Body of pancreas (tissue), 4 donors: ENCODE data around the gene SLC25A19. TPM values are rescaled to one million over a fixed set of nuclear protein-coding genes. Genes with fewer than 3 reads are reported as not detected.
"Not testable (repeated sequence)": the region's sequence is repeated elsewhere in the genome, so short reads cannot be mapped to it uniquely, and the experiment has no call there.

Source experiments
- ATAC-seq: fragments of 150-250 bp; one replicate; pipeline ENCODE4 v1.9.1; 2016
- DNase-seq, 4 donors: peaks; one replicate each; pipeline ENCODE4 v3.0.0-alpha.2; 2019
- H3K27ac ChIP-seq, 4 donors: fragments of 200-600 bp; sonication (generic); 1 replicate in 3 of 4; 2 replicates in 1 of 4; pipeline versions ENCODE4 v1.5.1 to v1.6.1; 2016 to 2019; ENCODE audit warnings: mild to moderate bottlenecking in 1 of 4, mixed read lengths in 1 of 4, moderate library complexity in 1 of 4
- H3K27me3 ChIP-seq, 2 donors: fragments of 200-600 bp; sonication (generic); one replicate each; pipeline ENCODE4 v1.6.0; 2016; ENCODE audit warnings: mild to moderate bottlenecking in 1 of 2
- H3K36me3 ChIP-seq, 2 donors: fragments of 200-600 bp; sonication (generic); replicated peaks in 1 of 2; 2 replicates each; pipeline ENCODE4 v1.5.1; 2016; ENCODE audit warnings: low read depth in 2 of 2; ENCODE audit not compliant: insufficient read depth in 1 of 2
- H3K4me1 ChIP-seq: fragments of 200-600 bp; sonication (generic); one replicate; pipeline ENCODE4 v1.6.0; 2016
- H3K4me3 ChIP-seq, 2 donors: fragments of 200-600 bp; sonication (generic); 1 replicate in 1 of 2; 2 replicates in 1 of 2; pipeline ENCODE4 v1.5.1; 2016 to 2019
- H3K9me3 ChIP-seq, 3 donors: fragments of 200-600 bp; sonication (generic); 1 replicate in 2 of 3; 2 replicates in 1 of 3; pipeline ENCODE4 v1.5.1; 2016
- POLR2A ChIP-seq, 3 donors: fragments of 450-650 bp; IDR thresholded peaks; one replicate each; pipeline ENCODE4 v1.6.1; 2016; ENCODE audit warnings: antibody characterized with exemption in 3 of 3, mild to moderate bottlenecking in 2 of 3
- WGBS, 2 donors: methylation state at CpG; one replicate each; pipeline ENCODE4 v1.1.5; 2017; 5-methylcytosine and 5-hydroxymethylcytosine counted together
- intact Hi-C: fragments of 100-400 bp; cut with DNase I; formaldehyde crosslinking; loops from one replicate; pipeline ENCODE4 v1.15.1; 2023
- total RNA-seq, 2 donors: library from RNA; depleted of rRNA; stranded (reverse); fragments of >200 nt; gene quantifications; one replicate each; pipeline ENCODE4 v1.1.0, GENCODE V29; 2016
- TF ChIP-seq, protein P1 (sequence below), 7 experiments: fragments of 450-650 bp in 4 of 7; fragments of 200-600 bp in 3 of 7; sonication (generic) in 3 of 7; IDR thresholded peaks; one replicate each; pipeline ENCODE4 v1.5.1; 2016 to 2019; ENCODE audit warnings: antibody characterized with exemption in 7 of 7

Gene SLC25A19
- total RNA-seq, 2 donors from 2014 or later, result 7.6 to 8.3 TPM

DNA sequence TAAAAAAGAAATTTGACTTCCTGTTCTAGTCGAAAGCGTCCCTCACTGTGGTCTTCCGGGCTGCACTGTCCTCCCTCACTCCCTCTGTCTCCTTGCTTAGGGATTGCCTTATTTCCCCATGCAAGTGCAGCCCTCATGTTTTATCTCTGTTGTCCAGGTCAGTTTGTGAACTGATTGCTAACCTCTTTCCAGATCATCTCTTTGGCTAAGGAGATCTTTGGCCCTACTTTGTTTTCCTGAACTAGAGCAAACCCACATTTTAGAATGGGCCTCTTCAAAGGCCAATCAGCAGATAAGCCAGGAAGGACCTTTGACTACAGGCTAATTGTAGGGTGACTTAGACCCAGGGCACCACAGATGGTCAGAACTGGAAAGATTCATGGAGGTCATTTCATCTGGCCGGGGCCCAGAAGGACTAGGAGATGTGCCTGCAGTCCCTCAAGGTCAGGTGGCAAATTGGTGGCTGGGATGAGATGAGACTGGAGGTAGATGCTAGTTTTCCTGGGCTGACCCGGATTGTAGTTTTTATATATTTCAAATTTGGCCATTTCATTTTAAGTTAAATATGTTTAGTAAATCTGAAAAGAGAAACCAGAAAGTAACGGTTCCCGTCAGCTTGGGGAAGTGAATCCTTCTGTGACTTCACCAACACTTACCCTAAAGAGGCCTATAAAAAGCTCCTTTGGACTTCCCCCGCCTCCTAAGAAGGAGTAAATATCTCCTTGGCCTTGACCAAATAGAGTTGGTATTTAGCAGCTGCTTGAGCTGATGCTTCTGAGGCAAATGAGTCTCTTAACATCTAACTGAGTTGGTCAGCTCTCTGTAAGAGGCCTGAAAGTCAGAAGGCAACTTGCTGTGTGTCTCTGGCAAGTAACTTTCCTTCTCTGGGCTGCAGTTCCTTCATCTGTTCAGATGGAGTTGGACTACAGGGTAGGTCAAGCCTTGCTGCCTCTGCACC is 6.2 kb upstream of the SLC25A19 start:
- Histone ChIP-seq H3K27me3 (no peaks in the 10 kb centered on the region), H3K36me3 (no peaks in the 10 kb centered on the region), H3K4me1 (no peaks in the 10 kb centered on the region), H3K9me3 (no peaks in the 10 kb centered on the region), H3K4me3 (no peak overlapping the region), H3K27ac (peak overlapping the region in 1 of 4 donors; percentile 79)
- ATAC-seq, result no peak
- TF ChIP-seq POLR2A (IDR thresholded peaks at IDR 0.05), result no peak
- TF ChIP-seq, protein P1, sequence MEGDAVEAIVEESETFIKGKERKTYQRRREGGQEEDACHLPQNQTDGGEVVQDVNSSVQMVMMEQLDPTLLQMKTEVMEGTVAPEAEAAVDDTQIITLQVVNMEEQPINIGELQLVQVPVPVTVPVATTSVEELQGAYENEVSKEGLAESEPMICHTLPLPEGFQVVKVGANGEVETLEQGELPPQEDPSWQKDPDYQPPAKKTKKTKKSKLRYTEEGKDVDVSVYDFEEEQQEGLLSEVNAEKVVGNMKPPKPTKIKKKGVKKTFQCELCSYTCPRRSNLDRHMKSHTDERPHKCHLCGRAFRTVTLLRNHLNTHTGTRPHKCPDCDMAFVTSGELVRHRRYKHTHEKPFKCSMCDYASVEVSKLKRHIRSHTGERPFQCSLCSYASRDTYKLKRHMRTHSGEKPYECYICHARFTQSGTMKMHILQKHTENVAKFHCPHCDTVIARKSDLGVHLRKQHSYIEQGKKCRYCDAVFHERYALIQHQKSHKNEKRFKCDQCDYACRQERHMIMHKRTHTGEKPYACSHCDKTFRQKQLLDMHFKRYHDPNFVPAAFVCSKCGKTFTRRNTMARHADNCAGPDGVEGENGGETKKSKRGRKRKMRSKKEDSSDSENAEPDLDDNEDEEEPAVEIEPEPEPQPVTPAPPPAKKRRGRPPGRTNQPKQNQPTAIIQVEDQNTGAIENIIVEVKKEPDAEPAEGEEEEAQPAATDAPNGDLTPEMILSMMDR (IDR thresholded peaks at IDR 0.05), result no peak
- intact Hi-C loops, result no loop called here
- WGBS, 2 donors, result 74 to 83% methylated on average over 8 of the region's 8 CpGs
- DNase-seq, result peak in 1 of 4 donors; percentile 42

DNA sequence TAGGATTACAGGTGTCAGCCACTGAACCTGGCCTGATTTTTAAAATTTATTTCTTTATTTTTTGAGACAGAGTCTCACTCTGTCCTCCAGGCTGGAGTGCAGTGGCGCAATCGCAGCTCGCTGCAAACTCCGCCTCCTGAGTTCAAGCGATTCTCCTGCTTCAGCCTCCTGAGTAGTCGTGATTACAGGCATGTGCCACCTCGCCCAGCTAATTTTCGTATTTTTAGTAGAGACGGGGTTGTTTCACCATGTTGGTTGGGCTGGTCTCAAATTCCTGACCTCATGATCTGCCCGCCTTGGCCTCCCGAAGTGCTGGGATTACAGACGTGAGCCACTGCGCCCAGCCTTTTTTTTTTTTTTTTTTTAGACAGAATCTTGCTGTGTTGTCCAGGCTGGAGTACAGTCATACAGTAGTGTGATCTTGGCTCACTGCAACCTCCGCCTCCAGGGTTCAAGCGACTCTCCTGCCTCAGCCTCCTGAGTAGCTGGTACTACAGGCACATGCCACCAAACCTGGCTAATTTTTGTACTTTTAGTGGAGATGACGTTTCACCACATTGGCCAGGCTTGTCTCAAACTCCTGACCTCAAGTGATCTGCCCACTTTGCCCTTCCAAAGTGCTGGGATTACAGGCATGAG is 3.7 kb upstream of the SLC25A19 start:
- DNase-seq, result peak in 1 of 4 donors; percentile 55
- H3K27me3 ChIP-seq, ATAC-seq, H3K36me3 ChIP-seq, H3K4me3 ChIP-seq, H3K9me3 ChIP-seq, intact Hi-C loops, H3K4me1 ChIP-seq: not testable (repeated sequence)
- H3K27ac ChIP-seq, result peak overlapping the region in 1 of 4 donors; percentile 45
- 51 to 70% methylated on average over 15 to 16 of the region's 16 CpGs for WGBS, 2 donors

DNA sequence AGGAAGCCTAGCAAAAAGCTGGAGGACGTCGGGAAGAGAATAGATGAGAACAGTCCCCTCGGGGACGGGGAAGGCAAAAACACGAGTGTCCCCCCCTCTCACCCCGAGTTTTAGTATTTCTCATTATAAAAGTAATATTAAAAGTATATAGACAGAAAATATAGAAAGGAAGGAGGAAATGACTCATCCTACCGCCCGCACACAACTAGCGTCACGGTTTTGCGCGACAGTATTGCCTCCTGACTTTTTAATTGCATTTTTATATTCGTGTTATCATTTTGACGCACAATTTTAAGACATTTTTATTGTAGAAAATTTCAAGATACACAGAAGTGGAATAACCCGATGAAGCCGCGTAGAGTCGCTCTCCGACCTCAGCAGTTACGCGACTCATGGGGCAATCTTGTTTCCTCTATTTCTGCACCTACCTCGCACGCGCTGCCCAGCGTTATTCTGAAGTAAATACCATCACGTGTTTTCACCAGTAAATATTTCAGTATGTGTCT is 652 bp upstream of the SLC25A19 start:
- H3K4me3 ChIP-seq, result peak overlapping the region in 1 of 2 donors; percentile 75
- intact Hi-C loops, result no loop called here
- peaks cover 14% of the 10 kb centered on the region for H3K4me1 ChIP-seq
- H3K27ac ChIP-seq, result peak overlapping the region; percentile 69 to 98 (median 87)
- TF ChIP-seq POLR2A (IDR thresholded peaks at IDR 0.05), result no peak
- TF ChIP-seq, protein P1 (IDR thresholded peaks at IDR 0.05), result peak in 4 of 7 experiments; percentile 7 to 49 (median 33)
- H3K36me3 ChIP-seq, result no peaks in the 10 kb centered on the region
- peak; percentile 46 to 77 (median 56) for DNase-seq
- WGBS, 2 donors, result 1% methylated on average over 26 of the region's 26 CpGs
- no peaks in the 10 kb centered on the region for H3K9me3 ChIP-seq
- no peaks in the 10 kb centered on the region for H3K27me3 ChIP-seq
- ATAC-seq, result peak; percentile 19

DNA sequence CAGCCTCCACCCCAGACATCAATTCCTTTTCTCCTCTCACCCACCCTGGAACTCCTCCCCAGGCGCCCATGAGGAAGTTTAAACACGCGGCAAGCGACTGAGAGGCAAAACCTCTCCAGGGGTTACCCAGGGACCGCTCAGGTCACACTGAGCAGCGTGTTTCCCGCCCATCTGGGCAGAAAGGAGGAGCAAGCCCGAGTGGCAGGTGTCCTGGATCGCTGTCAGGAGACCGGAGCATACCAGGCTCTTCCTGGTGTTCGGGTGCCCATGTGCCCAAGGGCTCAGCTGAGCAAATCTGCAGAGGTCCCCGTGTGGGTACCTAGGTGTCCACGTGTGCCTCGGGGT is 491 bp downstream of the SLC25A19 start:
- peak overlapping the region; percentile 18 to 98 (median 77) for H3K27ac ChIP-seq
- DNase-seq, result no peak
- TF ChIP-seq POLR2A (IDR thresholded peaks at IDR 0.05), result no peak
- TF ChIP-seq, protein P1 (IDR thresholded peaks at IDR 0.05), result no peak
- H3K27me3 ChIP-seq, result no peaks in the 10 kb centered on the region
- H3K9me3 ChIP-seq, result no peaks in the 10 kb centered on the region
- peaks cover 14% of the 10 kb centered on the region for H3K4me1 ChIP-seq
- ATAC-seq, result peak; percentile 19
- WGBS, 2 donors, result 0 to 1% methylated on average over 7 to 14 of the region's 14 CpGs
- H3K36me3 ChIP-seq, result no peaks in the 10 kb centered on the region
- peak overlapping the region; percentile 39 to 75 for H3K4me3 ChIP-seq
- intact Hi-C loops, result no loop called here

DNA sequence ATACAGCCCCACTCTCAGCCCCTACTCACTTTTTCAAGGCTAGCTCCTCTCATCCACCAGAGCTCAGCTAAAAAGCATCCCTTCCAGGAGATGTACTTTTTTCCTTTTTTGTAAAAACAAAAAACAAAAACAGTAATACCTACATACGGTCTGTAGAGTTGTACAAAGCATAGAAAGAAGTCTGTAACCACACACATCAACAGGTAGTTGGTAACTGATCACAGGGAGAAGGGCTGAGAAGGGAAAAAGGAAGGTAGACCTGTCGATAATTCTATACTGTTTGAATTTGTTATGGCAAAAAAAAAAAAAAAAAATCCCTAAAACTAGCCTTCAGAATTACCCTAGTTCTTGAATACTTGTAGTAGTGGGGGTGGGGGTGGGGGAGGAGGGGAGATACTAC is 874 bp downstream of the SLC25A19 start:
- TF ChIP-seq POLR2A (IDR thresholded peaks at IDR 0.05), result no peak
- TF ChIP-seq, protein P1 (IDR thresholded peaks at IDR 0.05), result no peak

More for the DNA sequence above, 874 bp downstream of the SLC25A19 start:
- ATAC-seq, result no peak
- Histone ChIP-seq H3K4me3 (peak overlapping the region in 1 of 2 donors; percentile 75), H3K9me3 (no peaks in the 10 kb centered on the region), H3K27me3 (no peaks in the 10 kb centered on the region), H3K27ac (peak overlapping the region in 3 of 4 donors; percentile 59 to 98 (median 95)), H3K4me1 (peaks cover 14% of the 10 kb centered on the region), H3K36me3 (no peaks in the 10 kb centered on the region)
- no peak for DNase-seq
- intact Hi-C loops, result no loop called here
- WGBS, 2 donors, result 8 to 14% methylated on average over 2 of the region's 2 CpGs
